Fibroblast of lung (primary cell): ENCODE measurements around the gene ACSM3. TPM values are rescaled to one million over a fixed set of nuclear protein-coding genes. Genes with fewer than 3 reads are reported as not detected.

Experiments
- DNase-seq, 2 donors: peaks; one replicate each; pipeline versions ENCODE4 v3.0.0 to v3.0.0-alpha.2; 2010; ENCODE audit warnings: low read depth in 2 of 2
- H2AFZ ChIP-seq: 2 replicates; pipeline ENCODE4 v1.5.1; 2012; ENCODE audit warnings: low read length, control low read depth, inconsistent platforms
- H3K27ac ChIP-seq: 2 replicates; pipeline ENCODE4 v1.5.1; 2011; ENCODE audit warnings: low read length, control low read depth; ENCODE audit not compliant: insufficient read depth
- H3K27me3 ChIP-seq: 2 replicates; pipeline ENCODE4 v1.5.1; 2011; ENCODE audit warnings: mild to moderate bottlenecking, low read length; ENCODE audit not compliant: control insufficient read depth, insufficient read depth
- H3K36me3 ChIP-seq: 2 replicates; pipeline ENCODE4 v1.5.1; 2011; ENCODE audit warnings: low read length; ENCODE audit not compliant: control insufficient read depth, insufficient read depth
- H3K4me1 ChIP-seq: 2 replicates; pipeline ENCODE4 v1.5.1; 2011; ENCODE audit warnings: low read length; ENCODE audit not compliant: control insufficient read depth, insufficient read depth; ENCODE audit errors: extremely low read depth
- H3K4me2 ChIP-seq: 2 replicates; pipeline ENCODE4 v1.5.1; 2011; ENCODE audit warnings: low read length, control low read depth; ENCODE audit not compliant: insufficient read depth; ENCODE audit errors: extremely low read depth
- H3K4me3 ChIP-seq, 4 experiments: fragments of 200-600 bp in 1 of 4; sonication (generic) in 1 of 4; replicated peaks in 1 of 4; 2 replicates each; pipeline ENCODE4 v1.5.1; 2011 to 2016; ENCODE audit warnings: low read length in 4 of 4, low read depth in 3 of 4, mild to moderate bottlenecking in 3 of 4, control low read depth in 2 of 4, inconsistent platforms in 1 of 4, mixed read lengths in 1 of 4; ENCODE audit not compliant: insufficient read depth in 1 of 4; ENCODE audit errors: control extremely low read depth in 1 of 4
- H3K79me2 ChIP-seq: 2 replicates; pipeline ENCODE4 v1.5.1; 2012; ENCODE audit warnings: mild to moderate bottlenecking, low read length, inconsistent platforms; ENCODE audit not compliant: control insufficient read depth, insufficient read depth
- H3K9ac ChIP-seq: 2 replicates; pipeline ENCODE4 v1.5.1; 2011; ENCODE audit warnings: mild to moderate bottlenecking, low read length, control low read depth; ENCODE audit not compliant: insufficient read depth
- H3K9me3 ChIP-seq: 2 replicates; pipeline ENCODE4 v1.5.1; 2012; ENCODE audit warnings: low read depth, low read length; ENCODE audit not compliant: control insufficient read depth, insufficient read depth
- H4K20me1 ChIP-seq: 2 replicates; pipeline ENCODE4 v1.5.1; 2011; ENCODE audit warnings: low read length; ENCODE audit not compliant: control insufficient read depth, insufficient read depth; ENCODE audit errors: extremely low read depth
- EZH2 ChIP-seq: IDR thresholded peaks from 2 replicates; pipeline ENCODE4 v1.5.1; 2012; ENCODE audit warnings: low read length, control low read depth, mild to moderate bottlenecking; ENCODE audit errors: missing control alignments
- polyA plus RNA-seq, 2 donors: library from polyadenylated mRNA; depleted of rRNA in 1 of 2; stranded (reverse) in 1 of 2; unstranded in 1 of 2; fragments of >200 nt; gene quantifications; 2 replicates each; pipeline ENCODE4 v1.2.1, GENCODE V29; 2011 to 2012; ENCODE audit warnings: missing spikeins in 1 of 2
- total RNA-seq: library from RNA; depleted of rRNA; stranded (reverse); fragments of >200 nt; gene quantifications from 2 replicates; pipeline ENCODE4 v1.2.1, GENCODE V29; 2014
- TF ChIP-seq, protein P1 (sequence below), 2 donors: IDR thresholded peaks in 1 of 2; conservative IDR thresholded peaks in 1 of 2; 1 replicate in 1 of 2; 2 replicates in 1 of 2; pipeline ENCODE4 v1.5.1; 2011 to 2012; ENCODE audit warnings: low read length in 2 of 2, control low read depth in 1 of 2, inconsistent platforms in 1 of 2, low read depth in 1 of 2, mild to moderate bottlenecking in 1 of 2

Gene ACSM3
- total and polyA plus RNA-seq, 2 donors (not counting 1 experiment from before 2014, with no cell fraction given) = 0.32 to 1.3 TPM

DNA sequence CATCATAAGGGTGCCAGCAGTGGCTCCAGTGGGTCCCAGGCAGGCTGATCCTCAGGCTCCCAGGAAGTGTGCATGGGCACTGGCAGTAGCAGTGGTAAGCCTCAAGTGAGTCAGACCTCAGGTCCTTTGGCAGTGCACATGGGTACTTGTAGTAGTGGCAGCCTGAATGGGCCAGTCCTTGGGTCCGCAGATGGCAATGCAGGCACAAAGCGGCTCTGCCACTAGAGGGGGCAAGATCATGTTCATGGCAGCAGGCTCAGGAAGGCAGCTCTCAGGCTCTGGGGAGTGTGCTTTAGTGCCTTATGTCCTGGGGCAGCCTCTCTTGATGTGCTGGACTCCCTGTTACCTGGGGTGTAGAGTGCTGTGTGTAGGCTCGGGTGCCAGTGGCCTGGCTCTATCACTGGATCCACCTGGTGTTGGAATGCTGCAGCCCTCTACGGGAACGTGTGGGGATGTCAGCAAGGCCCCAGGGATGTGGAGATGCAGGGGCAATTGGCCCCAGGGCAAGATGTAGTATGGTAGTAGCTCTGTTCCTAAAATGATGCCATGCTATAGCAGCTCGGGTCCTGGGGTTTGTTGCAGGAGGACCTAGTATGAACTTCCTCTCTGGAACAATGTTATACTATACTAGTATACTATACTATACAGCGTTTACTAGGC, 11.0 kb downstream of the ACSM3 start:
- Histone ChIP-seq H2AFZ (no peak overlapping the region), H3K27me3 (no peaks in the 10 kb centered on the region), H4K20me1 (no peaks in the 10 kb centered on the region), H3K9ac (no peak overlapping the region), H3K4me1 (no peaks in the 10 kb centered on the region), H3K27ac (no peak overlapping the region), H3K4me2 (no peak overlapping the region), H3K4me3 (no peak overlapping the region), H3K9me3 (no peaks in the 10 kb centered on the region), H3K36me3 (no peaks in the 10 kb centered on the region), H3K79me2 (no peaks in the 10 kb centered on the region)
- TF ChIP-seq EZH2 = no peak
- TF ChIP-seq, protein P1, sequence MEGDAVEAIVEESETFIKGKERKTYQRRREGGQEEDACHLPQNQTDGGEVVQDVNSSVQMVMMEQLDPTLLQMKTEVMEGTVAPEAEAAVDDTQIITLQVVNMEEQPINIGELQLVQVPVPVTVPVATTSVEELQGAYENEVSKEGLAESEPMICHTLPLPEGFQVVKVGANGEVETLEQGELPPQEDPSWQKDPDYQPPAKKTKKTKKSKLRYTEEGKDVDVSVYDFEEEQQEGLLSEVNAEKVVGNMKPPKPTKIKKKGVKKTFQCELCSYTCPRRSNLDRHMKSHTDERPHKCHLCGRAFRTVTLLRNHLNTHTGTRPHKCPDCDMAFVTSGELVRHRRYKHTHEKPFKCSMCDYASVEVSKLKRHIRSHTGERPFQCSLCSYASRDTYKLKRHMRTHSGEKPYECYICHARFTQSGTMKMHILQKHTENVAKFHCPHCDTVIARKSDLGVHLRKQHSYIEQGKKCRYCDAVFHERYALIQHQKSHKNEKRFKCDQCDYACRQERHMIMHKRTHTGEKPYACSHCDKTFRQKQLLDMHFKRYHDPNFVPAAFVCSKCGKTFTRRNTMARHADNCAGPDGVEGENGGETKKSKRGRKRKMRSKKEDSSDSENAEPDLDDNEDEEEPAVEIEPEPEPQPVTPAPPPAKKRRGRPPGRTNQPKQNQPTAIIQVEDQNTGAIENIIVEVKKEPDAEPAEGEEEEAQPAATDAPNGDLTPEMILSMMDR (conservative IDR thresholded peaks at IDR 0.05 in 1 of 2, IDR thresholded peaks at IDR 0.05 in 1 of 2; ENCODE audit: low read depth in 1 of 2, low read length in 2 of 2) = peak; percentile 66 to 87
- DNase-seq = peak; percentile 42 to 49

DNA sequence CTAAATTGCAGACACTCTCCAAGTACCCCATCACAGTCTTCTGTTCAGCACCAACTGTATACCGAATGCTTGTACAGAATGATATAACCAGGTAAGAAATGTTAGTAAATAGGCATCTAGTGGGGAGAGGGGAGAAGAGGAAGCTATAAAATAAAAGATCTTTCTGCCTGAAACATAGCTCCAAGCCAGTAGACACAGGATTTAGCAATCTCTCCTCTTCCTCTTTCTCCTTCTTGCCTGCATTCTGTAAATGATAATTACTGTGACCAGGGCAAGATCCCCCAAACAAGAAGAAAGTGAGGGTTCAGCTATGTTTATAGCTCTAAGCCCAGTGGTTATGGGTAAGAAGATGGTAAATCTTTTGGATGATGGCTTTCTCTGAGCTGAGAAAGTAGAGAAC, 17.9 kb downstream of the ACSM3 start:
- no peak overlapping the region for H3K9ac ChIP-seq
- no peak overlapping the region for H2AFZ ChIP-seq
- DNase-seq = no peak
- H3K9me3 ChIP-seq = no peaks in the 10 kb centered on the region
- TF ChIP-seq, protein P1 (conservative IDR thresholded peaks at IDR 0.05 in 1 of 2, IDR thresholded peaks at IDR 0.05 in 1 of 2; ENCODE audit: low read depth in 1 of 2, low read length in 2 of 2) = no peak
- no peak for TF ChIP-seq EZH2
- no peak overlapping the region for H3K4me2 ChIP-seq
- H3K27ac ChIP-seq = no peak overlapping the region
- no peaks in the 10 kb centered on the region for H3K27me3 ChIP-seq
- H3K4me3 ChIP-seq = no peak overlapping the region
- H3K36me3 ChIP-seq = no peaks in the 10 kb centered on the region
- H3K79me2 ChIP-seq = no peaks in the 10 kb centered on the region
- no peaks in the 10 kb centered on the region for H4K20me1 ChIP-seq
- no peaks in the 10 kb centered on the region for H3K4me1 ChIP-seq

- Histone ChIP-seq H3K79me2 (no peaks in the 10 kb centered on the region), H3K9me3 (no peaks in the 10 kb centered on the region), H3K27ac (no peak overlapping the region), H3K9ac (no peak overlapping the region), H3K36me3 (no peaks in the 10 kb centered on the region), H2AFZ (no peak overlapping the region), H3K4me1 (no peaks in the 10 kb centered on the region), H3K4me2 (no peak overlapping the region), H4K20me1 (no peaks in the 10 kb centered on the region), H3K4me3 (no peak overlapping the region), H3K27me3 (no peaks in the 10 kb centered on the region)
- no peak for DNase-seq
- TF ChIP-seq EZH2 = no peak
- TF ChIP-seq, protein P1 (conservative IDR thresholded peaks at IDR 0.05 in 1 of 2, IDR thresholded peaks at IDR 0.05 in 1 of 2; ENCODE audit: low read depth in 1 of 2, low read length in 2 of 2) = no peak
Measured at GRCh38 chr16:20782470-20782869, 18.7 kb downstream of the ACSM3 start.
